Brain microvascular endothelial cell (primary cell): ENCODE measurements around the gene AIPL1.
"Not testable (repeated sequence)": the region's sequence is repeated elsewhere in the genome, so short reads cannot be mapped to it uniquely, and the experiment has no call there.

ENCODE experiments used
- DNase-seq: peaks from one replicate; pipeline ENCODE4 v3.0.0-alpha.2; 2020
- H3K27ac ChIP-seq: fragments of 250-450 bp; sonication (Bioruptor Pico); 2 replicates; pipeline ENCODE4 v1.5.1; 2020; ENCODE audit warnings: mild to moderate bottlenecking, moderate library complexity
- H3K27me3 ChIP-seq: fragments of 250-450 bp; sonication (Bioruptor Pico); replicated peaks from 2 replicates; pipeline ENCODE4 v1.5.1; 2020; ENCODE audit warnings: mild to moderate bottlenecking
- H3K36me3 ChIP-seq: fragments of 250-450 bp; sonication (Bioruptor Pico); replicated peaks from 2 replicates; pipeline ENCODE4 v1.5.1; 2020; ENCODE audit warnings: mild to moderate bottlenecking
- H3K4me3 ChIP-seq: 2 replicates; pipeline ENCODE4 v1.5.1; 2011; ENCODE audit warnings: low read depth, mild to moderate bottlenecking, control low read depth, low read length, moderate library complexity
- in situ Hi-C: cut with HindIII; loops from 2 replicates; pipeline ENCODE4 v1.10.0; 2017; ENCODE audit warnings: low sequenced_read_pairs, low pct_ligation_motif_present
- TF ChIP-seq, protein P1 (sequence below): IDR thresholded peaks from 2 replicates; pipeline ENCODE4 v1.5.1; 2011; ENCODE audit warnings: low read depth, mild to moderate bottlenecking, moderate library complexity, low read length, control low read depth, inconsistent platforms; ENCODE audit errors: missing control alignments

The AIPL1 gene

DNA sequence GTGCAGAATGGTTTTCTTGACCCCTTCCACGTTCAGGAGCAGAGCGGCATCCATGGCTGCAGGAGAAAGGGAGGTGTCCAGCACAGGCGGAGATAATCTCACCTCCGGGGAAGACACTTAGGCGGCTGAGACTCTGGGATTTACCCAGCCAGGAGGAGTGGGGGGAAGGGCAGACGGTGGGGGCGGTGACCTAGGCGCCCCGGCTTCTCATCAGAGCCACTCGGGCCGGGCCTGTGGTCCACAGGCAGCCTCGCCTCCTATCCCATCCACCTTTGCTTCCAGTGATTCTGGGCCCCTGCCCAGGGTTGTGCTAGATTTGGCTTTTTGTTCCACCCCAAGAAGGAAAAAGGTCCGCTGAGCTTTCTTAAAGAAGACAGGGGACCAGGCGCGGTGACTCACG lies at the start of gene AIPL1:
TSS of gene AIPL1 (minus strand) at position 71 of the 400 bp plus-strand sequence. CDS start at position 54, 17 bp downstream.
- no peak within 1 kb of the TSS for H3K4me3 ChIP-seq
- in situ Hi-C loops, result no loop called here
- peaks cover 3% of the 10 kb centered on the region for H3K27me3 ChIP-seq
- no peaks in the 10 kb centered on the region for H3K36me3 ChIP-seq
- TF ChIP-seq, protein P1, sequence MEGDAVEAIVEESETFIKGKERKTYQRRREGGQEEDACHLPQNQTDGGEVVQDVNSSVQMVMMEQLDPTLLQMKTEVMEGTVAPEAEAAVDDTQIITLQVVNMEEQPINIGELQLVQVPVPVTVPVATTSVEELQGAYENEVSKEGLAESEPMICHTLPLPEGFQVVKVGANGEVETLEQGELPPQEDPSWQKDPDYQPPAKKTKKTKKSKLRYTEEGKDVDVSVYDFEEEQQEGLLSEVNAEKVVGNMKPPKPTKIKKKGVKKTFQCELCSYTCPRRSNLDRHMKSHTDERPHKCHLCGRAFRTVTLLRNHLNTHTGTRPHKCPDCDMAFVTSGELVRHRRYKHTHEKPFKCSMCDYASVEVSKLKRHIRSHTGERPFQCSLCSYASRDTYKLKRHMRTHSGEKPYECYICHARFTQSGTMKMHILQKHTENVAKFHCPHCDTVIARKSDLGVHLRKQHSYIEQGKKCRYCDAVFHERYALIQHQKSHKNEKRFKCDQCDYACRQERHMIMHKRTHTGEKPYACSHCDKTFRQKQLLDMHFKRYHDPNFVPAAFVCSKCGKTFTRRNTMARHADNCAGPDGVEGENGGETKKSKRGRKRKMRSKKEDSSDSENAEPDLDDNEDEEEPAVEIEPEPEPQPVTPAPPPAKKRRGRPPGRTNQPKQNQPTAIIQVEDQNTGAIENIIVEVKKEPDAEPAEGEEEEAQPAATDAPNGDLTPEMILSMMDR, result no peak
- no peak within 1 kb of the TSS for H3K27ac ChIP-seq
- no peak for DNase-seq

DNA sequence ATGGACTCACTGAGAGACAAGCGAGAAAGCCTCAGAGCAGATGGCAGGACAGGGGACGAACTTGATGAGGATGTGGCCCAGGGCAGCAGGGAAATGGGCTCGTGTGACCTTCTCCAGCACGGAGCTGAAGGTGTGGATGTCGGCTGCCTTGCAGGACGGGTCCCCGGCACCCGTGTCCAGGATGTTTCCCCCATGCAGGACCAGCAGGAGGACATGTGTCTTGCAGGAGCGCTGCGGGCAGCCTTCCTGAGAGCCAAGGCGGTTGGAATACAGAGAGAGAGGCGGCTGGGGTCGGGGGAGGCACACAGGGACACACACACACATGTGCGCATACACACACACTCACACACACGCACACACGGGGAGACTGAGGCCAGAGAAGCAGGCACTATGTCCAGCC lies 48.6 kb upstream of the AIPL1 start:
- Histone ChIP-seq H3K27me3 (no peaks in the 10 kb centered on the region), H3K4me3 (no peak overlapping the region), H3K27ac (no peak overlapping the region), H3K36me3 (no peaks in the 10 kb centered on the region)
- in situ Hi-C loops, result no loop called here
- no peak for DNase-seq
- TF ChIP-seq, protein P1, result no peak

DNA sequence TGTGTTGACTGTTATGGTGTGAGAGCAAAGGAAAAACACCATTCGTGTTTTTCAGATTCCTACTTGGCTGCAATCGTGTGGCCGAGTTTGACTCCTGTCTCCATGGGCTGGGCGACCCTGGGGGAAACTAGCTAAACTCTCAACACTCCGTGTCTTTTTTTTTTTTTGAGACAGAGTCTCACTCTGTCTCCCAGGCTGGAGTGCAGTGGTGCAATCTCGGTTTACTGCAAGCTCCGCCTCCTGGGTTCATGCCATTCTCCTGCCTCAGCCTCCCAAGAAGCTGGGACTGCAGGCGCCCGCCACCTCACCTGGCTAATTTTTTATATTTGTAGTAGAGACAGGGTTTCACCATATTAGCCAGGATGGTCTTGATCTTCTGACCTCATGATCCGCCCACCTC lies 47.9 kb upstream of the AIPL1 start:
- H3K4me3 ChIP-seq, H3K36me3 ChIP-seq, in situ Hi-C loops, H3K27ac ChIP-seq, H3K27me3 ChIP-seq, DNase-seq: not testable (repeated sequence)

- Histone ChIP-seq H3K27me3 (no peaks in the 10 kb centered on the region), H3K27ac (no peak overlapping the region), H3K36me3 (no peaks in the 10 kb centered on the region), H3K4me3 (no peak overlapping the region)
- in situ Hi-C loops, result no loop called here
- DNase-seq, result no peak
- TF ChIP-seq, protein P1, result no peak
Measured at GRCh38 chr17:6482105-6482455, 47.2 kb upstream of the AIPL1 start.

DNA sequence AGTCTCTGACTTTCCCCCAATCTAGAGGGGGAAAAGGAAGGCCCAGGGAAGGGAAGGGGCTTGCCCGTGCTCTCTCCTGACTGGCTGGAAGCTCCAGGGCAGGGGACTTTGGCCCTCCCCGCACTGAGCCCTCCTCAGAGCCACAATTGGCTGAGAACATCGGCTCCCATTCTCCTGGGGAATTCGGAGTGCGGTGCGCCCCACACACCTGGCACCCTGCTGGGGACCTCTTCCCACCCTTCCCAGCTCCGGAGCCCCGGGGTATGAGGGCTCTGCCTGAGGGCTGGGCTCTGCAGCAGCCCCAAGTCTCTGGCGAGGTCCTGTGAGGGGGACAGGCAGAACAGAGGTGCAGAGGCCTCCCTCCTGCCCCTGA lies 45.4 kb upstream of the AIPL1 start:
- H3K36me3 ChIP-seq, result no peaks in the 10 kb centered on the region
- no peaks in the 10 kb centered on the region for H3K27me3 ChIP-seq
- DNase-seq, result no peak
- TF ChIP-seq, protein P1, result no peak
- no peak overlapping the region for H3K27ac ChIP-seq
- in situ Hi-C loops, result no loop called here
- H3K4me3 ChIP-seq, result no peak overlapping the region

DNA sequence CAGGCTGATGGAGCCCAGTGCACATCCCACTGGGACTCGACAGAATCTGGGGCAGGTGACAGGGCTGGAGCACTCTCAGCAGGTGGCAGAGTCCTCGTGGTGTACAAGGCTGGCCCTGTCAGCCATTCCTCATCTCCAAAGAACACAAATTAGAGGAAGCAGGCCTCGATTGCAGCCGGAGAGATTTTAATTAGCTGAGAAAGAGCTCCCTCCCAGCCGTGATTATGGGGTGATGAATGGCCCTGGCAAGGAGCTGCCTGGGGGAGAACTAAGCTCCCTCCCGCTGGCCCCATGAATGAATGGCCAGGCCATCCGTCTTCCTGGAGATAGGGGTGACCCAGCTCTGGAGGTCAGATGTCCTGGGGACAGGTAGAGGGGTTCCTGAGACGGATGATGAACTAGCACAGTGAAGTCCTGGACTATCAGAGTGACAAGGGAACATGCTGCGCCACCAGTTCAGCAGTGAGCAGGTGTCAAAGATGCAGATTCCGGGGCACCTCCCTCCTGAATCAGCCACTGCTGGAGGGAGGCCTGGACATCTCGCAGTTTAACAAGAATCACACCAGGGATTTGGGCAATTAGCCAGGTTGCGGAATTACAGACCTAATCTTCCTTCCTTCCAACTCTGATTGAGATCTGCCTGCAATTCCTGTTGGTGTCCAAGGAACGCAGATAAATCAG lies 44.8 kb upstream of the AIPL1 start:
- in situ Hi-C loops, result no loop called here
- no peaks in the 10 kb centered on the region for H3K27me3 ChIP-seq
- TF ChIP-seq, protein P1, result no peak
- no peaks in the 10 kb centered on the region for H3K36me3 ChIP-seq
- H3K27ac ChIP-seq, result no peak overlapping the region
- DNase-seq, result no peak
- no peak overlapping the region for H3K4me3 ChIP-seq
